SK-N-SH (cell line): ENCODE measurements around the gene PLA2G4E. TPM values are rescaled to one million over a fixed set of nuclear protein-coding genes. Genes with fewer than 3 reads are reported as not detected.

Experiments used
- ELF1 ChIP-seq: IDR thresholded peaks from 2 replicates; pipeline ENCODE4 v1.4.0; 2012
- EP300 ChIP-seq, 2 experiments: IDR thresholded peaks; 2 replicates each; pipeline versions ENCODE4 v1.4.0 to v1.6.1; 2012; ENCODE audit warnings: borderline replicate concordance in 1 of 2, low read depth in 1 of 2, low read length in 1 of 2
- EZH2phosphoT487 ChIP-seq: fragments of 200-600 bp; sonication (generic); IDR thresholded peaks from 2 replicates; pipeline ENCODE4 v1.6.1; 2017; ENCODE audit warnings: low read depth, mixed run types, mild to moderate bottlenecking, antibody characterized with exemption, moderate library complexity, borderline replicate concordance
- FOSL2 ChIP-seq: IDR thresholded peaks from 2 replicates; pipeline ENCODE4 v1.4.0; 2012; ENCODE audit warnings: low read depth, mild to moderate bottlenecking, moderate library complexity, borderline replicate concordance
- FOXJ3 ChIP-seq: sonication (generic); formaldehyde crosslinking; IDR thresholded peaks from 2 replicates; pipeline ENCODE4 v1.5.1; 2020; ENCODE audit warnings: mild to moderate bottlenecking, missing genetic modification reagents
- FOXM1 ChIP-seq: IDR thresholded peaks from 2 replicates; pipeline ENCODE4 v1.4.0; 2012; ENCODE audit warnings: low read depth, mild to moderate bottlenecking
- GABPA ChIP-seq: IDR thresholded peaks from 2 replicates; pipeline ENCODE4 v1.4.0; 2012; ENCODE audit warnings: low read depth, mild to moderate bottlenecking
- GATA2 ChIP-seq: sonication (generic); formaldehyde crosslinking; IDR thresholded peaks from 2 replicates; pipeline ENCODE4 v1.5.0; 2020; ENCODE audit warnings: mild to moderate bottlenecking, missing genetic modification reagents
- IRF3 ChIP-seq: fragments of 150-350 bp; IDR thresholded peaks from 2 replicates; pipeline ENCODE4 v1.6.1; 2016; ENCODE audit warnings: mild to moderate bottlenecking, low read depth, low read length
- MAX ChIP-seq: IDR thresholded peaks from 2 replicates; pipeline ENCODE4 v1.4.0; 2012; ENCODE audit warnings: low read depth
- MXI1 ChIP-seq: IDR thresholded peaks from 2 replicates; pipeline ENCODE4 v1.6.1; 2012; ENCODE audit warnings: mild to moderate bottlenecking, low read depth, low read length, improper control_type of control experiment
- NFIC ChIP-seq: IDR thresholded peaks from 2 replicates; pipeline ENCODE4 v1.4.0; 2012; ENCODE audit warnings: borderline replicate concordance
- NRF1 ChIP-seq: IDR thresholded peaks from 2 replicates; pipeline ENCODE4 v1.6.1; 2012; ENCODE audit warnings: low read depth, mild to moderate bottlenecking, low read length
- PBX3 ChIP-seq: IDR thresholded peaks from 2 replicates; pipeline ENCODE4; 2012
- RCOR1 ChIP-seq: fragments of 150-350 bp; IDR thresholded peaks from 2 replicates; pipeline ENCODE4 v1.6.1; 2017; ENCODE audit warnings: antibody characterized with exemption, low read length
- RFX5 ChIP-seq: IDR thresholded peaks from 2 replicates; pipeline ENCODE4 v1.6.1; 2012; ENCODE audit warnings: mild to moderate bottlenecking, improper control_type of control experiment, low read length
- SIN3A ChIP-seq: IDR thresholded peaks from 2 replicates; pipeline ENCODE4 v1.6.1; 2012; ENCODE audit warnings: low read depth, mild to moderate bottlenecking, low read length, moderate library complexity, borderline replicate concordance
- SMC3 ChIP-seq: IDR thresholded peaks from 2 replicates; pipeline ENCODE4 v1.6.1; 2012; ENCODE audit warnings: low read depth, low read length, improper control_type of control experiment
- TAF1 ChIP-seq: IDR thresholded peaks from 2 replicates; pipeline ENCODE4 v1.6.1; 2012; ENCODE audit warnings: low read depth, mild to moderate bottlenecking, low read length, moderate library complexity, borderline replicate concordance
- TCF12 ChIP-seq: IDR thresholded peaks from 2 replicates; pipeline ENCODE4 v1.4.0; 2012
- TEAD4 ChIP-seq: IDR thresholded peaks from 2 replicates; pipeline ENCODE4 v1.4.0; 2012; ENCODE audit warnings: mild to moderate bottlenecking, borderline replicate concordance; ENCODE audit not compliant: insufficient read depth
- USF1 ChIP-seq: IDR thresholded peaks from 2 replicates; pipeline ENCODE4 v1.4.0; 2012; ENCODE audit warnings: low read depth, borderline replicate concordance
- polyA plus RNA-seq, 3 experiments: library from polyadenylated mRNA; depleted of rRNA; stranded (reverse); fragments of >200 nt; gene quantifications; 2 replicates each; pipeline ENCODE4 v1.2.3, GENCODE V29; 2012
- TF ChIP-seq, protein P1 (sequence below): fragments of 200-600 bp; sonication (generic); IDR thresholded peaks from 2 replicates; pipeline ENCODE4 v1.6.1; 2017; ENCODE audit warnings: antibody characterized with exemption, mild to moderate bottlenecking, moderate library complexity

The PLA2G4E gene
- polyA plus RNA-seq, 1 of the 3 experiments (the other 2 are of a cell fraction), result not detected

- TF ChIP-seq USF1 (no peak), PBX3 (peak; percentile 73; the same call in 1 of the 2 replicates), SMC3 (no peak), FOXM1 (no peak), RCOR1 (no peak), IRF3 (no peak), MXI1 (no peak), SIN3A (no peak), ELF1 (no peak), TCF12 (peak; percentile 68; the same call in 1 of the 2 replicates), GABPA (no peak), TAF1 (no peak), NRF1 (no peak), GATA2 (no peak), NFIC (peak; percentile 65), FOSL2 (peak; percentile 8; the same call in 1 of the 2 replicates), FOXJ3 (no peak), EZH2phosphoT487 (no peak), EP300 (IDR thresholded peaks at IDR 0.05; ENCODE audit: borderline replicate concordance in 1 of 2, low read depth in 1 of 2, low read length in 1 of 2) (peak in 1 of 2 experiments; percentile 23; a peak in 1 of 4 replicates), MAX (no peak), RFX5 (no peak), TEAD4 (0 out of 2 replicates have a peak, but pooled peaks have one; percentile 26)
- TF ChIP-seq, protein P1, sequence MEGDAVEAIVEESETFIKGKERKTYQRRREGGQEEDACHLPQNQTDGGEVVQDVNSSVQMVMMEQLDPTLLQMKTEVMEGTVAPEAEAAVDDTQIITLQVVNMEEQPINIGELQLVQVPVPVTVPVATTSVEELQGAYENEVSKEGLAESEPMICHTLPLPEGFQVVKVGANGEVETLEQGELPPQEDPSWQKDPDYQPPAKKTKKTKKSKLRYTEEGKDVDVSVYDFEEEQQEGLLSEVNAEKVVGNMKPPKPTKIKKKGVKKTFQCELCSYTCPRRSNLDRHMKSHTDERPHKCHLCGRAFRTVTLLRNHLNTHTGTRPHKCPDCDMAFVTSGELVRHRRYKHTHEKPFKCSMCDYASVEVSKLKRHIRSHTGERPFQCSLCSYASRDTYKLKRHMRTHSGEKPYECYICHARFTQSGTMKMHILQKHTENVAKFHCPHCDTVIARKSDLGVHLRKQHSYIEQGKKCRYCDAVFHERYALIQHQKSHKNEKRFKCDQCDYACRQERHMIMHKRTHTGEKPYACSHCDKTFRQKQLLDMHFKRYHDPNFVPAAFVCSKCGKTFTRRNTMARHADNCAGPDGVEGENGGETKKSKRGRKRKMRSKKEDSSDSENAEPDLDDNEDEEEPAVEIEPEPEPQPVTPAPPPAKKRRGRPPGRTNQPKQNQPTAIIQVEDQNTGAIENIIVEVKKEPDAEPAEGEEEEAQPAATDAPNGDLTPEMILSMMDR, result no peak
Observed at GRCh38 chr15:41961595-41962202, 59.1 kb downstream of the PLA2G4E start (continued).
